Islet precursor cell (in vitro differentiated cells): ENCODE measurements around the gene TOB2.
"Not testable (repeated sequence)": the region's sequence is repeated elsewhere in the genome, so short reads cannot be mapped to it uniquely, and the experiment has no call there.

Experiments used
- DNase-seq: peaks from one replicate; pipeline ENCODE4 v3.0.0-alpha.2; 2018

TOB2 gene

DNA sequence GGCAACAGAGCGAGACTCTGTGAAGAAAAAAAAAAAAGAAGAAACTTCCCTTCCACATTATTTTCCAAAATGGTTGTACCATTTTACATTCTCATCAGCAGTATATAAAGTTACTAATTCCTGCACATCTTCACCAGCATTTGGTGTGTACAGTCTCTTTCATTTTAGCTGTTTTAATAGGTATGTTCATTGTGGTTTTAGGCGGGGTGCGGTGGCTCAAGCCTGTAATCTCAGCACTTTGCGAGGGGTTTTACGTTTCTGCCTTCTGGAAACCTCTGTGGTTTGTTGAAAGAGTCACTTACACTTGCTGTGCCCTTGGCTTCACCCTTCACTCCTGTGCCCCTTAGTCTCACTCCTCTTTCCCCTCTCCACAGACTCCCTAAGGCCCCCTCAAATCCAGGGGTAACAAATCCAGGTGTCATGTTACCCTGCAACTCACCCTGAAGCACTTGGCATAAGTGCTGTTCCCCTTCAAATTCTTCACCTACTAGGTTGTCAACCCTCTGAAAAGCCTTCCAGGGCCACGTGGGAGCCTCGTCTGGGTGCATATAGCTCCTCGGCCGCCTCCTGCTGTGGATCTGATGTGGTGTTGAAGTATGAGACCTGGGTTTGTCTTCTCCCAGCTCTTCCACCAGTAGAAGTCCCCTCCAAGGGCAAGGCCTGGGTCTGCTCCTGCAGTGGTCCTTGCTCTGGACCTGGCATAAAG is 20.8 kb downstream of the TOB2 start:
- no peak for DNase-seq

- no peak for DNase-seq
These were observed 27.9 kb downstream of the TOB2 start for GRCh38 chr22:41418717-41419116.

- DNase-seq: no peak
These were observed 28.8 kb downstream of the TOB2 start for GRCh38 chr22:41417622-41418390.

DNA sequence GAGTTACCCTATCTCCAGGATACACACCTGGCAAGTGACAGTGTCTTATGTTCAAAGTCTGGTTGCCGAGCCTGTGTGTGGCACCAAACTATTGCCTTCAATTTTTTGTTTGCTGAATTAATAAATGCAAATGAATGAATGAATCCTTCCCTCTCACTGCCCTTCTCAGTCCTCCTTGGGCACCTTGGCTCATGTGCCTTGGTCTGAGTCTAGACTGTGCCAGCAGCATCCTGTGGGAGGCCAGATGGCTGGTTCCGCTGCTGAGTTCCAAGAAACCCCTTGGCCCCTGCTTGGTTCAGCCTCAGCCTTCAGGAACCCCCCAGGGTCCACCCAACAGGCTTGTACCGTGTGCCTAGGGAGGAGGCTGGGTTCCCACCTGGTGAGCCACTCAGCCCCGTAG is 31.0 kb downstream of the TOB2 start:
- DNase-seq: no peak

GRCh38 chr22:41411021-41411851 is 35.4 kb downstream of the TOB2 start:
- DNase-seq: no peak

DNA sequence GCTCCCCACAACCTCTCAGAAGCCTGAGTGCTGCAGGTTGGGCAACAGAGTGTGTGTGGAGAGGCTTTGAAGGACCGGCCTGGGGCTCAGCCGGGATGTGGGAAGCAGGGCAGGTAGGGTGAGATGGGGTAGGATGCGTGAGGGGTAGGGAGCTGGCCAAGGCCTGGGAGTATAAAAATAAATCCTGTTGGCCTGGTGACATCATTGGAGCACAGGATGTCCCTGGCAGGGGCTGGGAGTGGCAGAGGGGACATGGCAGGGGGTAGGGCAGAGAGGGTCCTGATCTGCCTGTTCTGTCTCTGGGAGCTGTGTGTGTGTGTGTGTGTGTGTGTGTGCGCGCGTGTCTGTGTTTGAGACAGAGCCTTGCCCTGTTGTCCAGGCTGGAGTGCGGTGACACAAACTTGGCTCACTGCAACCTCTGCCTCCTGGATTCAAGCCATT is 36.3 kb downstream of the TOB2 start:
- DNase-seq: no peak

DNA sequence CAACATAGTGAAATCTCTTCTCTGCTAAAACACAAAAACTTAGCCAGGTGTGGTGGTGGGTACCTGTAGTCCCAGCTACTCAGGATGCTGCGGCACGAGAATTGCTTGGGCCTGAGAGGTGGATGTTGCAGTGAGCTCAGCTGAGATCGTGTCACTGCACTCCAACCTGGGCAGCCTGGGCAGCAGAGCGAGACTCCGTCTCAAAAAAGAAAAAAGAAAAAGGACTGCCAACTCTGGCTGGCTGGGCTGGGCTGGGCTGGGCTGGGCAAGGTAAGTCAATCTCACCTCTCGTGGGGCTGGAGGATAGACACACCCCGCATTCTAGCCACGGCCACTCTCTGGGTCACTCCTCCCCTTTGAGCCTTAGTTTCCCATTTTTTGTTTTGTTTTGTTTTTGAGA is 37.9 kb downstream of the TOB2 start:
- DNase-seq: no peak

GRCh38 chr22:41407433-41407832 is 39.2 kb downstream of the TOB2 start:
- DNase-seq: no peak

GRCh38 chr22:41406410-41406809 is 40.2 kb downstream of the TOB2 start:
- DNase-seq: no peak

GRCh38 chr22:41405588-41405987 is 41.0 kb downstream of the TOB2 start:
- no peak for DNase-seq

- peak; percentile 90 for DNase-seq
These were observed 42.9 kb downstream of the TOB2 start for GRCh38 chr22:41403532-41404318.

DNA sequence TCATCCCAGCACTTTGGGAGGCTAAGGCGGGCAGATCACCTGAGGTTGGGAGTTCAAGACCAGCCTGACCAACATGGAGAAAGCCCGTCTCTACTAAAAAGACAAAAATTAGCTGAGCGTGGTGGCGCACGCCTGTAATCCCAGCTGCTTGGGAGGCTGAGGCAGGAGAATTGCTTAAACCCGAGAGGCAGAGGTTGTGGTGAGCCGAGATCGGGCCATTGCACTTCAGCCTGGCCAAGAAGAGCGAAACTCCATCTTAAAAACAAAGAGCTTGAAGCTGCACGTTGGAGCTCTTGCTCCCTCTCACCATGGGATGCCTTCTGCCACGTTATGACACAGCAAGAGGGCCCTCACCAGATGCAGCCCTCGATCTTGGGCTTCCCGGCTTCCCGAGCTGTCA is 43.8 kb downstream of the TOB2 start:
- not testable (repeated sequence) for DNase-seq

- no peak for DNase-seq
These were observed 44.6 kb downstream of the TOB2 start for GRCh38 chr22:41401781-41402648.

- no peak for DNase-seq
These were observed 47.7 kb downstream of the TOB2 start for GRCh38 chr22:41398921-41399320.

DNA sequence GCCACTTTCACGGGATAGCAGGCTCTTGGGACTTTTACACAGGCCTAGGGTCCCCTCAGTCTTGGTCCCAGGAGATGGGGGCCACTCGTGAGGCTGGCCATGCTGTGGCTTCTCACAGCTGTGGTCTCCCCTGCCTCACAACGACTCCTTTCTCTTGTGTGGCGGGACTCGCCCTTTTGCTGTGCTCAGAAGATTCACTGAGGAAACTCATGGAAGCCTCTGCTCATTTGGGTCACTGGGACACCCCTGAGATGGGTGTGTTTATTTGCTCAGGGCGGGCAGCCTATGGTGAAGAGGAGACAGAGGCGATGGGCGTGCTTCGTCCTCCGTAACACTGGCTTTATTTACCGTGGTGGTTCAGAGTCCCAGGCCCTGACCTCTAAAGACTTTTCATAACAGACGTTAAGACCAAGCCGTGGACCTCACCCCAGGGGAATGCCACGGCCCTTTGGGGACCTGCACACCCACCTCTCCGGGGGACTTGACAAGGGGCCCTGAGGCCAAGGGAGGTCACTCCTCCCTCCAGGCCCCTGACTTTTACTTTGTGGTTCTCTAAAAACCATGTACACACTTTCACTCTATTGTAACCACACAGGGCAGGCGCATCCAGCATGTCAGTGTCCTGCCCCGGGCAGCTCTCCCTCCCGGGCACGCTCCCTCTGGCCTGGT is 49.3 kb downstream of the TOB2 start:
- DNase-seq: no peak

- no peak for DNase-seq
These were observed 50.9 kb downstream of the TOB2 start for GRCh38 chr22:41395531-41396240.

- no peak for DNase-seq
These were observed 52.6 kb downstream of the TOB2 start for GRCh38 chr22:41394012-41394356.

- DNase-seq: no peak
These were observed 59.3 kb downstream of the TOB2 start for GRCh38 chr22:41387341-41387740.

- no peak for DNase-seq
These were observed 62.5 kb downstream of the TOB2 start for GRCh38 chr22:41384128-41384527.
